H9 (cell line): ENCODE measurements around the gene DAD1. TPM values are rescaled to one million over a fixed set of nuclear protein-coding genes. Genes with fewer than 3 reads are reported as not detected.

ENCODE experiments used
- DNase-seq: peaks from one replicate; pipeline ENCODE4 v3.0.0-alpha.2; 2017
- H2AFZ ChIP-seq: one replicate; pipeline ENCODE4 v1.6.1; 2013; ENCODE audit warnings: mild to moderate bottlenecking, low read length, control low read depth, moderate library complexity
- H2AK5ac ChIP-seq: 2 replicates; pipeline ENCODE4 v1.6.1; 2013; ENCODE audit warnings: low read length, control low read depth, mixed read lengths; ENCODE audit not compliant: insufficient read length
- H2BK120ac ChIP-seq: one replicate; pipeline ENCODE4 v1.6.1; 2013; ENCODE audit warnings: low read depth, mild to moderate bottlenecking, low read length, control low read depth, inconsistent platforms; ENCODE audit not compliant: poor library complexity, severe bottlenecking
- H2BK12ac ChIP-seq: 2 replicates; pipeline ENCODE4 v1.6.1; 2013; ENCODE audit warnings: low read length, control low read depth, mixed read lengths, low read depth; ENCODE audit not compliant: insufficient read length
- H2BK15ac ChIP-seq: 2 replicates; pipeline ENCODE4 v1.6.1; 2013; ENCODE audit warnings: low read depth, low read length, control low read depth
- H2BK20ac ChIP-seq: one replicate; pipeline ENCODE4 v1.6.1; 2013; ENCODE audit warnings: low read depth, mild to moderate bottlenecking, low read length, control low read depth, inconsistent platforms; ENCODE audit not compliant: poor library complexity, severe bottlenecking
- H2BK5ac ChIP-seq: 2 replicates; pipeline ENCODE4 v1.6.1; 2013; ENCODE audit warnings: low read length, control low read depth, mixed read lengths; ENCODE audit not compliant: insufficient read length
- H3K14ac ChIP-seq: 2 replicates; pipeline ENCODE4 v1.6.1; 2013; ENCODE audit warnings: low read length, control low read depth; ENCODE audit not compliant: insufficient read depth
- H3K18ac ChIP-seq: 2 replicates; pipeline ENCODE4 v1.6.1; 2013; ENCODE audit warnings: low read depth, mild to moderate bottlenecking, mixed read lengths, low read length, control low read depth; ENCODE audit not compliant: insufficient read length
- H3K23ac ChIP-seq: 2 replicates; pipeline ENCODE4 v1.6.1; 2013; ENCODE audit warnings: low read length, control low read depth, mixed read lengths, low read depth; ENCODE audit not compliant: insufficient read length
- H3K23me2 ChIP-seq: 2 replicates; pipeline ENCODE4 v1.6.1; 2013; ENCODE audit warnings: low read depth, mild to moderate bottlenecking, mixed read lengths, low read length, control low read depth; ENCODE audit not compliant: insufficient read length, poor library complexity, severe bottlenecking
- H3K27ac ChIP-seq: 2 replicates; pipeline ENCODE4 v1.5.1; 2013; ENCODE audit warnings: low read length, control low read depth, mixed read lengths, low read depth; ENCODE audit not compliant: insufficient read length
- H3K27me3 ChIP-seq: 2 replicates; pipeline ENCODE4 v1.6.1; 2013; ENCODE audit warnings: low read length, control low read depth, inconsistent platforms; ENCODE audit not compliant: insufficient read depth
- H3K4ac ChIP-seq: 2 replicates; pipeline ENCODE4 v1.6.1; 2013; ENCODE audit warnings: low read depth, mild to moderate bottlenecking, control low read depth, inconsistent platforms, low read length, moderate library complexity
- H3K4me1 ChIP-seq: 2 replicates; pipeline ENCODE4 v1.6.1; 2013; ENCODE audit warnings: low read length, control low read depth, inconsistent platforms; ENCODE audit not compliant: insufficient read depth
- H3K4me2 ChIP-seq: 2 replicates; pipeline ENCODE4 v1.6.1; 2013; ENCODE audit warnings: low read length, control low read depth, mixed read lengths; ENCODE audit not compliant: insufficient read length, insufficient read depth
- H3K56ac ChIP-seq: 2 replicates; pipeline ENCODE4 v1.6.1; 2013; ENCODE audit warnings: low read depth, mild to moderate bottlenecking, mixed read lengths, low read length, control low read depth; ENCODE audit not compliant: insufficient read length
- H3K79me1 ChIP-seq: 2 replicates; pipeline ENCODE4 v1.6.1; 2013; ENCODE audit warnings: low read depth, mild to moderate bottlenecking, moderate library complexity, low read length, control low read depth, inconsistent platforms; ENCODE audit not compliant: insufficient read depth, poor library complexity, severe bottlenecking
- H3K79me2 ChIP-seq: 2 replicates; pipeline ENCODE4 v1.6.1; 2013; ENCODE audit warnings: low read length, control low read depth, inconsistent platforms; ENCODE audit not compliant: insufficient read depth
- H3K9ac ChIP-seq: 2 replicates; pipeline ENCODE4 v1.6.1; 2013; ENCODE audit warnings: low read length, control low read depth, mixed read lengths; ENCODE audit not compliant: insufficient read length; ENCODE audit errors: extremely low read depth
- H3K9me3 ChIP-seq: one replicate; pipeline ENCODE4 v1.6.1; 2013; ENCODE audit warnings: low read depth, low read length, inconsistent platforms; ENCODE audit not compliant: control insufficient read depth
- H3T11ph ChIP-seq: one replicate; pipeline ENCODE4 v1.6.1; 2013; ENCODE audit warnings: mild to moderate bottlenecking, low read length, control low read depth, inconsistent platforms
- H4K20me1 ChIP-seq: one replicate; pipeline ENCODE4 v1.6.1; 2013; ENCODE audit not compliant: control insufficient read depth, insufficient read length, insufficient read depth
- H4K5ac ChIP-seq: 2 replicates; pipeline ENCODE4 v1.6.1; 2013; ENCODE audit warnings: low read depth, mild to moderate bottlenecking, mixed read lengths, low read length, control low read depth; ENCODE audit not compliant: insufficient read length
- H4K8ac ChIP-seq: replicated peaks from 2 replicates; pipeline ENCODE4 v1.6.1; 2013; ENCODE audit warnings: low read length, control low read depth, mixed read lengths, low read depth; ENCODE audit not compliant: insufficient read length
- H4K91ac ChIP-seq: 2 replicates; pipeline ENCODE4 v1.6.1; 2013; ENCODE audit warnings: low read depth, mild to moderate bottlenecking, moderate library complexity, mixed read lengths, low read length, control low read depth; ENCODE audit not compliant: insufficient read length
- H3K27ac Mint-ChIP-seq, 3 experiments: 2 replicates in 2 of 3; 3 replicates in 1 of 3; pipeline ENCODE4 v1.8.0; 2020 to 2021; ENCODE audit warnings: mixed read lengths in 3 of 3, mild to moderate bottlenecking in 1 of 3, moderate library complexity in 1 of 3
- H3K27me3 Mint-ChIP-seq: 2 replicates; pipeline ENCODE4 v1.8.0; 2021; ENCODE audit warnings: low read depth, mild to moderate bottlenecking, moderate library complexity, mixed read lengths
- H3K36me3 Mint-ChIP-seq, 3 experiments: 2 replicates in 2 of 3; 3 replicates in 1 of 3; pipeline ENCODE4 v1.8.0; 2020 to 2021; ENCODE audit warnings: low read depth in 3 of 3, mixed read lengths in 3 of 3; ENCODE audit not compliant: insufficient read depth in 1 of 3
- H3K4me1 Mint-ChIP-seq, 2 experiments: 2 replicates each; pipeline ENCODE4 v1.8.0; 2020; ENCODE audit warnings: mixed read lengths in 2 of 2
- H3K4me3 Mint-ChIP-seq, 2 experiments: 2 replicates in 1 of 2; 3 replicates in 1 of 2; pipeline ENCODE4 v1.8.0; 2020 to 2021; ENCODE audit warnings: mild to moderate bottlenecking in 2 of 2, mixed read lengths in 2 of 2, moderate library complexity in 1 of 2
- H3K9me3 Mint-ChIP-seq, 2 experiments: 2 replicates in 1 of 2; 3 replicates in 1 of 2; pipeline ENCODE4 v1.8.0; 2020; ENCODE audit warnings: mild to moderate bottlenecking in 2 of 2, mixed read lengths in 2 of 2, moderate library complexity in 1 of 2
- WGBS: extraction: QIAGEN DNeasy Blood & Tissue Kit; methylation state at CpG from one replicate; pipeline ENCODE4 v1.1.7; 2013; ENCODE audit warnings: missing lambda C conversion rate, low lambda C conversion rate, mixed read lengths; ENCODE audit not compliant: insufficient read length; ENCODE audit errors: extremely low coverage; 5-methylcytosine and 5-hydroxymethylcytosine counted together
- total RNA-seq: library from RNA; stranded (reverse); gene quantifications from 2 replicates; pipeline ENCODE4 v1.2.1, GENCODE V29; 2021
- TF ChIP-seq, protein P1 (sequence below): fragments of 200-600 bp; sonication (generic); conservative IDR thresholded peaks from 3 replicates; pipeline ENCODE4 v1.8.0; 2021; ENCODE audit warnings: antibody characterized with exemption, mild to moderate bottlenecking

The DAD1 gene
- total RNA-seq, 1 experiment from 2014 or later, result 127 TPM

- no peak overlapping the region for H3K56ac ChIP-seq
- H3K9me3 ChIP-seq, result no peaks in the 10 kb centered on the region
- no peak overlapping the region for H2BK20ac ChIP-seq
- H3K18ac ChIP-seq, result no peak overlapping the region
- H3K9me3 Mint-ChIP-seq, result 0 out of 5 replicates have a peak, but pooled peaks cover 0 to 2% of the 10 kb centered on the region in 2 experiments
- no peak overlapping the region for H4K8ac ChIP-seq
- H3K14ac ChIP-seq, result no peak overlapping the region
- no peak overlapping the region for H3K9ac ChIP-seq
- H2BK120ac ChIP-seq, result no peak overlapping the region
- H3K27ac Mint-ChIP-seq, result no peak overlapping the region
- H3K27me3 ChIP-seq, result no peaks in the 10 kb centered on the region; the same call in 1 of the 2 replicates
- no peak overlapping the region for H2AK5ac ChIP-seq
- no peaks in the 10 kb centered on the region for H3K23me2 ChIP-seq
- H3K4me3 Mint-ChIP-seq, result no peak overlapping the region
- H3K4me1 ChIP-seq, result 0 out of 2 replicates have a peak, but pooled peaks cover under 1% of the 10 kb centered on the region
- DNase-seq, result no peak
- no peaks in the 10 kb centered on the region for H3K79me1 ChIP-seq
- no peak overlapping the region for H3K23ac ChIP-seq
- H2AFZ ChIP-seq, result no peak overlapping the region
- no peak overlapping the region for H3K4ac ChIP-seq
- no peak overlapping the region for H2BK15ac ChIP-seq
- TF ChIP-seq, protein P1, sequence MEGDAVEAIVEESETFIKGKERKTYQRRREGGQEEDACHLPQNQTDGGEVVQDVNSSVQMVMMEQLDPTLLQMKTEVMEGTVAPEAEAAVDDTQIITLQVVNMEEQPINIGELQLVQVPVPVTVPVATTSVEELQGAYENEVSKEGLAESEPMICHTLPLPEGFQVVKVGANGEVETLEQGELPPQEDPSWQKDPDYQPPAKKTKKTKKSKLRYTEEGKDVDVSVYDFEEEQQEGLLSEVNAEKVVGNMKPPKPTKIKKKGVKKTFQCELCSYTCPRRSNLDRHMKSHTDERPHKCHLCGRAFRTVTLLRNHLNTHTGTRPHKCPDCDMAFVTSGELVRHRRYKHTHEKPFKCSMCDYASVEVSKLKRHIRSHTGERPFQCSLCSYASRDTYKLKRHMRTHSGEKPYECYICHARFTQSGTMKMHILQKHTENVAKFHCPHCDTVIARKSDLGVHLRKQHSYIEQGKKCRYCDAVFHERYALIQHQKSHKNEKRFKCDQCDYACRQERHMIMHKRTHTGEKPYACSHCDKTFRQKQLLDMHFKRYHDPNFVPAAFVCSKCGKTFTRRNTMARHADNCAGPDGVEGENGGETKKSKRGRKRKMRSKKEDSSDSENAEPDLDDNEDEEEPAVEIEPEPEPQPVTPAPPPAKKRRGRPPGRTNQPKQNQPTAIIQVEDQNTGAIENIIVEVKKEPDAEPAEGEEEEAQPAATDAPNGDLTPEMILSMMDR, result no peak
- H2BK5ac ChIP-seq, result no peak overlapping the region
- no peaks in the 10 kb centered on the region for H4K20me1 ChIP-seq
- H3K4me2 ChIP-seq, result no peak overlapping the region
- peaks cover under 1 to 18% of the 10 kb centered on the region in 2 experiments for H3K4me1 Mint-ChIP-seq
- peaks cover 3% of the 10 kb centered on the region; the same call in 1 of the 2 replicates for H3K27me3 Mint-ChIP-seq
- H3K27ac ChIP-seq, result no peak overlapping the region
- H3T11ph ChIP-seq, result no peak overlapping the region
- no peak overlapping the region for H2BK12ac ChIP-seq
- WGBS, result no CpG with 5 or more reads among the region's 4 CpGs
- no peak overlapping the region for H4K5ac ChIP-seq
- H4K91ac ChIP-seq, result no peak overlapping the region
- H3K36me3 Mint-ChIP-seq, result no peaks in the 10 kb centered on the region
- no peaks in the 10 kb centered on the region for H3K79me2 ChIP-seq
These were observed 48.1 kb downstream of the DAD1 start for GRCh38 chr14:22540811-22541360.
